Astrocyte of the cerebellum (primary cell): ENCODE results near the gene APLP1.
"Not testable (repeated sequence)": the region's sequence is repeated elsewhere in the genome, so short reads cannot be mapped to it uniquely, and the experiment has no call there.

Source experiments
- DNase-seq: peaks from one replicate; pipeline ENCODE4 v3.0.0-alpha.2; 2011; ENCODE audit warnings: low read depth
- H3K4me3 ChIP-seq: 2 replicates; pipeline ENCODE4 v1.5.1; 2011; ENCODE audit warnings: mild to moderate bottlenecking, low read depth, low read length, moderate library complexity
- CTCF ChIP-seq: IDR thresholded peaks from 2 replicates; pipeline ENCODE4 v1.5.1; 2012; ENCODE audit warnings: low read length, low read depth, moderate library complexity, mild to moderate bottlenecking; ENCODE audit errors: missing control alignments
- in situ Hi-C: cut with HindIII; loops from 2 replicates; pipeline ENCODE4 v1.10.0; 2017; ENCODE audit warnings: low sequenced_read_pairs

The APLP1 gene

GRCh38 chr19:35868172-35868822 lies at the start of gene APLP1:
Gene APLP1, plus strand, starts transcription at chr19:35868574. Its CDS starts 63 bp downstream, at chr19:35868637.
- in situ Hi-C loops, result no loop called here
- TF ChIP-seq CTCF, result no peak
- peak within 1 kb of the TSS; percentile 40 for H3K4me3 ChIP-seq
- DNase-seq, result no peak

- no peak for TF ChIP-seq CTCF
- no peak overlapping the region for H3K4me3 ChIP-seq
- no peak for DNase-seq
- in situ Hi-C loops, result no loop called here
Observed at GRCh38 chr19:35822579-35822978, 45.8 kb upstream of the APLP1 start.

GRCh38 chr19:35824150-35824549 lies 44.2 kb upstream of the APLP1 start:
- no peak for DNase-seq
- H3K4me3 ChIP-seq, result no peak overlapping the region
- TF ChIP-seq CTCF, result no peak
- in situ Hi-C loops, result no loop called here

- in situ Hi-C loops, result no loop called here
- no peak for TF ChIP-seq CTCF
- no peak overlapping the region for H3K4me3 ChIP-seq
- DNase-seq, result peak; percentile 53
Observed at GRCh38 chr19:35828692-35829301, 39.6 kb upstream of the APLP1 start.

GRCh38 chr19:35830986-35831385 lies 37.4 kb upstream of the APLP1 start:
- no peak for TF ChIP-seq CTCF
- no peak overlapping the region for H3K4me3 ChIP-seq
- no peak for DNase-seq
- in situ Hi-C loops, result no loop called here

- no peak for TF ChIP-seq CTCF
- no peak for DNase-seq
- no peak overlapping the region for H3K4me3 ChIP-seq
- in situ Hi-C loops, result no loop called here
Observed at GRCh38 chr19:35832054-35832453, 36.3 kb upstream of the APLP1 start.

- no peak for TF ChIP-seq CTCF
- no peak for DNase-seq
- in situ Hi-C loops, result no loop called here
- H3K4me3 ChIP-seq, result no peak overlapping the region
Observed at GRCh38 chr19:35833972-35834371, 34.4 kb upstream of the APLP1 start.

GRCh38 chr19:35836096-35836495 lies 32.3 kb upstream of the APLP1 start:
- not testable (repeated sequence) for DNase-seq, H3K4me3 ChIP-seq
- in situ Hi-C loops, result loop anchor here (5.0 kb wide), 1 partner anchor 171 kb away; the partner anchor contains the start of gene SYNE4
